HepG2 (cell line): Measurements from ENCODE around the gene MROH2A. TPM values are rescaled to one million over a fixed set of nuclear protein-coding genes. Genes with fewer than 3 reads are reported as not detected.

Experiments
- ATAC-seq: fragments of 200-7000 bp; cut with Tn5 transposase; 3 replicates; pipeline ENCODE4 v1.9.1; 2020; ENCODE audit warnings: mild to moderate bottlenecking, moderate library complexity
- BruUV-seq: library from RNA; stranded (reverse); fragments of 400-500 nt; replicated peaks from 2 replicates; lab custom pipeline; 2021; lab: Mats Ljungman, UMichigan
- CTCF ChIA-PET: fragments of 300-600 bp; formaldehyde crosslinking; extraction: SDS; loops from one replicate; lab custom pipeline; 2021; ENCODE audit warnings: low total read pairs, inconsistent platforms, low intra/inter-chr PET ratio; lab: Yijun Ruan, JAX
- POLR2A ChIA-PET: fragments of 350-600 bp; sonication (Branson Sonifier 250); formaldehyde crosslinking; loops from one replicate; lab custom pipeline; 2020; ENCODE audit warnings: antibody characterized with exemption, inconsistent platforms; lab: Yijun Ruan, JAX
- DNase-seq: peaks from one replicate; pipeline ENCODE4 v3.0.0-alpha.2; 2015; ENCODE audit warnings: low spot score
- FAIRE-seq: peaks from 3 replicates; lab custom pipeline; 2011; peaks lifted over from hg19 to GRCh38; lab: Jason Lieb, UNC
- H2AFZ ChIP-seq: one replicate; pipeline ENCODE4 v1.6.1; 2011; ENCODE audit warnings: low read length, inconsistent platforms
- H3K27ac ChIP-seq: fragments of 300-600 bp; 3 replicates; pipeline ENCODE4 v1.8.0; 2011; ENCODE audit warnings: mixed run types, mild to moderate bottlenecking, mixed read lengths, low read length, inconsistent platforms; ENCODE audit not compliant: insufficient read depth; ENCODE audit errors: extremely low read length
- H3K27me3 ChIP-seq, 2 experiments: fragments of 200-600 bp in 1 of 2; 2 replicates in 1 of 2; 3 replicates in 1 of 2; pipeline versions ENCODE4 v1.6.0 to v1.8.0; 2011; ENCODE audit warnings: low read length in 2 of 2, mild to moderate bottlenecking in 2 of 2, moderate library complexity in 2 of 2, inconsistent platforms in 1 of 2; ENCODE audit not compliant: insufficient read depth in 2 of 2, control insufficient read depth in 1 of 2
- H3K36me3 ChIP-seq, 2 experiments: fragments of 200-600 bp in 1 of 2; replicated peaks in 1 of 2; 2 replicates in 1 of 2; 3 replicates in 1 of 2; pipeline versions ENCODE4 v1.5.1 to v1.8.0; 2011; ENCODE audit warnings: low read length in 2 of 2, inconsistent platforms in 1 of 2; ENCODE audit not compliant: insufficient read depth in 2 of 2, control insufficient read depth in 1 of 2
- H3K4me1 ChIP-seq: 2 replicates; pipeline ENCODE4 v1.5.1; 2012; ENCODE audit warnings: low read length, inconsistent platforms; ENCODE audit not compliant: insufficient read depth
- H3K4me2 ChIP-seq: 2 replicates; pipeline ENCODE4 v1.6.0; 2011; ENCODE audit warnings: low read depth, low read length, inconsistent platforms
- H3K4me3 ChIP-seq, 3 experiments: fragments of 200-600 bp in 1 of 3; sonication (generic), shearing (Covaris generic) in 1 of 3; replicated peaks in 1 of 3; 2 replicates each; pipeline ENCODE4 v1.5.1; 2011 to 2016; ENCODE audit warnings: low read length in 3 of 3, inconsistent platforms in 2 of 3, low read depth in 2 of 3, mild to moderate bottlenecking in 2 of 3, control low read depth in 1 of 3, mixed read lengths in 1 of 3; ENCODE audit not compliant: insufficient read depth in 1 of 3
- H3K79me2 ChIP-seq: one replicate; pipeline ENCODE4 v1.6.1; 2011; ENCODE audit warnings: low read length, inconsistent platforms; ENCODE audit not compliant: insufficient read depth
- H3K9ac ChIP-seq: 2 replicates; pipeline ENCODE4 v1.6.0; 2011; ENCODE audit warnings: mild to moderate bottlenecking, low read depth, low read length, inconsistent platforms; ENCODE audit not compliant: insufficient read depth
- H3K9me3 ChIP-seq: 2 replicates; pipeline ENCODE4 v1.5.1; 2012; ENCODE audit warnings: mild to moderate bottlenecking, low read length
- H4K20me1 ChIP-seq: 2 replicates; pipeline ENCODE4 v1.6.0; 2011; ENCODE audit warnings: inconsistent platforms, mild to moderate bottlenecking, low read length, moderate library complexity; ENCODE audit not compliant: insufficient read depth
- ATF1 ChIP-seq: IDR thresholded peaks from 2 replicates; pipeline ENCODE4 v1.6.1; 2016; ENCODE audit warnings: mild to moderate bottlenecking, control low read depth
- ELF4 ChIP-seq: sonication (generic); formaldehyde crosslinking; IDR thresholded peaks from 2 replicates; pipeline ENCODE4 v1.5.0; 2020; ENCODE audit warnings: missing genetic modification reagents, mild to moderate bottlenecking, moderate library complexity, borderline replicate concordance
- HNF4G ChIP-seq, 2 experiments: sonication (generic) in 1 of 2; formaldehyde crosslinking in 1 of 2; IDR thresholded peaks; 2 replicates each; pipeline versions ENCODE4 v1.4.0 to v1.6.1; 2011 to 2020; ENCODE audit warnings: borderline replicate concordance in 2 of 2, low read depth in 2 of 2, mild to moderate bottlenecking in 2 of 2, low read length in 1 of 2, missing genetic modification reagents in 1 of 2, moderate library complexity in 1 of 2
- JUN ChIP-seq: sonication (generic); formaldehyde crosslinking; IDR thresholded peaks from 2 replicates; pipeline ENCODE4 v1.4.0; 2020; ENCODE audit warnings: mild to moderate bottlenecking, missing genetic modification reagents
- MAX ChIP-seq: IDR thresholded peaks from 2 replicates; pipeline ENCODE4 v1.6.1; 2012; ENCODE audit warnings: inconsistent platforms
- NCOA1 ChIP-seq: sonication (generic); formaldehyde crosslinking; IDR thresholded peaks from 2 replicates; pipeline ENCODE4 v1.9.0; 2021; ENCODE audit warnings: missing genetic modification reagents
- RARA ChIP-seq: IDR thresholded peaks from 2 replicates; pipeline ENCODE4 v1.6.1; 2016; ENCODE audit warnings: missing genetic modification reagents, missing compliant biosample characterization
- RBM22 ChIP-seq: fragments of 200-400 bp; formaldehyde crosslinking; optimal IDR thresholded peaks from 2 replicates; pipeline ENCODE3; 2017; ENCODE audit warnings: mild to moderate bottlenecking, low read length, moderate library complexity
- REPIN1 ChIP-seq: sonication (generic); formaldehyde crosslinking; IDR thresholded peaks from 2 replicates; pipeline ENCODE4 v1.8.0; 2022; ENCODE audit warnings: missing genetic modification reagents, low read depth, mild to moderate bottlenecking, borderline replicate concordance
- RFX3 ChIP-seq: IDR thresholded peaks from 2 replicates; pipeline ENCODE4 v1.6.1; 2016; ENCODE audit warnings: missing biosample characterization, missing genetic modification reagents
- TEAD3 ChIP-seq: optimal IDR thresholded peaks from 2 replicates; pipeline ENCODE3; 2016; ENCODE audit warnings: borderline replicate concordance
- YEATS4 ChIP-seq: sonication (generic); formaldehyde crosslinking; IDR thresholded peaks from 2 replicates; pipeline ENCODE4 v1.4.0; 2020; ENCODE audit warnings: missing genetic modification reagents, borderline replicate concordance
- ZFP37 ChIP-seq: sonication (generic); formaldehyde crosslinking; IDR thresholded peaks from 2 replicates; pipeline ENCODE4 v1.4.0; 2020; ENCODE audit warnings: missing genetic modification reagents, borderline replicate concordance
- ZNF230 ChIP-seq: sonication (generic); formaldehyde crosslinking; IDR thresholded peaks from 2 replicates; pipeline ENCODE4 v1.4.0; 2020; ENCODE audit warnings: mild to moderate bottlenecking, missing genetic modification reagents
- ZNF335 ChIP-seq: sonication (generic); formaldehyde crosslinking; IDR thresholded peaks from 2 replicates; pipeline ENCODE4 v1.4.0; 2020; ENCODE audit warnings: missing genetic modification reagents
- ZNF33A ChIP-seq: sonication (generic); formaldehyde crosslinking; IDR thresholded peaks from 2 replicates; pipeline ENCODE4 v1.5.1; 2020; ENCODE audit warnings: missing genetic modification reagents, mild to moderate bottlenecking, moderate library complexity, borderline replicate concordance
- ZNF746 ChIP-seq: sonication (generic); formaldehyde crosslinking; IDR thresholded peaks from 2 replicates; pipeline ENCODE4 v1.8.0; 2022; ENCODE audit warnings: mild to moderate bottlenecking, missing genetic modification reagents
- ZNF850 ChIP-seq: sonication (generic); formaldehyde crosslinking; conservative IDR thresholded peaks from 2 replicates; pipeline ENCODE4 v1.9.0; 2021; ENCODE audit warnings: mild to moderate bottlenecking, missing genetic modification reagents
- WGBS: methylation state at CpG from one replicate; pipeline ENCODE4 v1.1.6; 2017; ENCODE audit warnings: low lambda C conversion rate; 5-methylcytosine and 5-hydroxymethylcytosine counted together
- in situ Hi-C: cut with HindIII; loops from 2 replicates; pipeline ENCODE4 v1.10.0; 2017; ENCODE audit warnings: low pct_unique_long_range_greater_than_20kb; ENCODE audit not compliant: extremely low pct_ligation_motif_present
- intact Hi-C: fragments of 100-400 bp; cut with micrococcal nuclease; formaldehyde crosslinking; loops from one replicate; pipeline ENCODE4 v1.10.0; 2022; ENCODE audit not compliant: unreplicated experiment
- polyA plus RNA-seq, 8 experiments: library from polyadenylated mRNA; depleted of rRNA in 3 of 8; stranded (reverse) in 7 of 8; unstranded in 1 of 8; fragments of >200 nt; fragmentation: Illumina TruSeq in 4 of 8; extraction: Trizol in 4 of 8; gene quantifications; 2 replicates each; pipeline versions ENCODE4 v1.2.1 to v1.2.3, GENCODE V29; 2011 to 2016; ENCODE audit warnings: low read depth in 4 of 8, missing spikeins in 1 of 8, mixed read lengths in 1 of 8; ENCODE audit not compliant: insufficient read depth in 1 of 8
- total RNA-seq, 5 experiments: library from RNA; depleted of rRNA; stranded (reverse); fragments of >200 nt; fragmentation: Illumina TruSeq; extraction: Trizol; gene quantifications; 2 replicates each; pipeline ENCODE4 v1.2.3, GENCODE V29; 2016; ENCODE audit warnings: low read depth in 1 of 5

The MROH2A gene
- total and polyA plus RNA-seq, 2 of the 13 experiments (the other 11 are each of a cell fraction or from before 2014, with no cell fraction given) = 0.03 to 0.04 TPM

GRCh38 chr2:233745838-233746237 lies 32.3 kb upstream of the MROH2A start (continued):
- TF ChIP-seq ZNF850 (CRISPR knock-in tag) (0 out of 2 replicates have a peak, but pooled peaks have one; percentile 3), ZFP37 (CRISPR knock-in tag) (0 out of 2 replicates have a peak, but pooled peaks have one; percentile 2)

DNA sequence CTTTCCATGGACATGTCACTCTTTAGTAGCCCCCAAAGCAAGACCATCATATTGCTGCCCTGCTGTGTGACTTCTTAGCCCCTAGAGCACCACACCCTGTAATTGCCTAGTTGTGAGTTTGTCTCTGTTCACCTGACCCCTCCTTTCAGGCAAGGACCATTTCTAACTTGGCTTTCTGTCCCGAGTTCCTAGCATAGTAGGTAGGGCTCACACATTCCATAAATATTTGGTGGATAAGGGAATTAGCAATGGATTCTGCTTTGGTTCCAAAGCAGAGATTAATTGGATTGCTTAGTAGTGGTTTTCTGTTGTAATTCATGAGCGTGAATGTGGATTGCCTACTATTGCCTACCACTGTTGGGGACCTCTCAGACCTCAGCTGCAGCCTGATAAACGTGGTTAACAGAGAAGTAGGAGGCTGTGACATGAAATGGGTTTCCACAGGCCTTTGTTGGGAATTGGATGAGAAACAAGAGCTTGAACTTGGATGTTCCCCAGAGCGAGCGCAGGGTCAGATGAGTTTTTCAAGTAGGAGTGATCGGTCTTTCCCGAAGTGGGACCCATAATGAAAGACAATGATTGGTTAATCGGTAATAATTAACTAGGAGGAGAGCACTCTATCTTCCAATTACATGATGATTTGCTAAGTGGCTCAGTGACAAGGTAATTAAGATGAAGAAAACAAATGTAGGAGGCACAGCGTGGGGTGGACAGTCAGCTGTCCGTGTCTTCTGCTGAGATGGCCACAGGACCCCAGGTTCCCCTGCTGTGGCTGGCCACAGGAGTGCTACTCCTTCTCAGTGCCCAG lies 31.5 kb upstream of the MROH2A start:
- in situ Hi-C loops = no loop called here
- Histone ChIP-seq H3K4me2 (0 out of 2 replicates have a peak overlapping the region, but pooled peaks have one; percentile 54), H3K27ac (no peak overlapping the region), H3K27me3 (peaks cover 1 to 64% of the 10 kb centered on the region in 2 experiments; a peak in 4 of 5 replicates), H2AFZ (no peak overlapping the region), H3K9me3 (peaks cover 24% of the 10 kb centered on the region), H4K20me1 (no peaks in the 10 kb centered on the region), H3K79me2 (no peaks in the 10 kb centered on the region), H3K36me3 (no peaks in the 10 kb centered on the region), H3K4me3 (no peak overlapping the region), H3K4me1 (peaks cover 27% of the 10 kb centered on the region), H3K9ac (no peak overlapping the region)
- CTCF ChIA-PET = no interaction called here
- no peak for DNase-seq
- POLR2A ChIA-PET = interaction anchor here (1.6 kb wide), 1 partner anchor 11 kb away, joined by 9 read pairs; no protein-coding TSS in a partner anchor
- FAIRE-seq = no peak
- ATAC-seq = no peak
- TF ChIP-seq RARA (CRISPR knock-in tag) = 0 out of 2 replicates have a peak, but pooled peaks have one; percentile 5
- TF ChIP-seq TEAD3 (CRISPR knock-in tag) = peak; percentile 49
- TF ChIP-seq ZNF230 (CRISPR knock-in tag) = no peak
- BruUV-seq = no TSS peak
- 76% methylated on average over 10 of the region's 10 CpGs for WGBS
- intact Hi-C loops = no loop called here

DNA sequence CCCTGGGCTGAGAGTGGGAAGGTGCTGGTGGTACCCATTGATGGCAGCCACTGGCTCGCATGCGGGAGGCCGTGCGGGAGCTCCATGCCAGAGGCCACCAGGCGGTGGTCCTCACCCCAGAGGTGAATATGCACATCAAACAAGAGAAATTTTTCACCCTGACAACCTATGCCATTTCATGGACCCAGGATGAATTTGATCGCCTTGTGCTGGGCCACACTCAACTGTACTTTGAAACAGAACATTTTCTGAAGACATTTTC lies 30.9 kb upstream of the MROH2A start:
- Histone ChIP-seq H3K4me3 (no peak overlapping the region), H3K79me2 (no peaks in the 10 kb centered on the region), H3K36me3 (no peaks in the 10 kb centered on the region), H3K9ac (no peak overlapping the region), H2AFZ (no peak overlapping the region), H4K20me1 (no peaks in the 10 kb centered on the region), H3K9me3 (peaks cover 29% of the 10 kb centered on the region), H3K4me1 (peaks cover 27% of the 10 kb centered on the region), H3K27me3 (peaks cover 1 to 64% of the 10 kb centered on the region in 2 experiments; a peak in 4 of 5 replicates), H3K27ac (no peak overlapping the region), H3K4me2 (no peak overlapping the region)
- TF ChIP-seq ATF1 (CRISPR knock-in tag) = no peak
- TF ChIP-seq REPIN1 = no peak
- TF ChIP-seq ELF4 = no peak
- no peak for TF ChIP-seq ZNF746 (CRISPR knock-in tag)
- no peak for TF ChIP-seq HNF4G (IDR thresholded peaks at IDR 0.05; ENCODE audit: borderline replicate concordance, low read depth, low read length)
- no peak for TF ChIP-seq HNF4G (CRISPR knock-in tag; IDR thresholded peaks at IDR 0.05; ENCODE audit: borderline replicate concordance, low read depth)
- no peak for TF ChIP-seq YEATS4 (CRISPR knock-in tag)
- no peak for TF ChIP-seq MAX
- TF ChIP-seq NCOA1 (CRISPR knock-in tag) = no peak
- TF ChIP-seq JUN (CRISPR knock-in tag) = no peak
- no peak for TF ChIP-seq ZNF335 (CRISPR knock-in tag)
- no peak for TF ChIP-seq RBM22
- no peak for TF ChIP-seq ZNF33A (CRISPR knock-in tag)
- no peak for TF ChIP-seq RFX3 (CRISPR knock-in tag)
- no TSS peak for BruUV-seq
- ChIA-PET CTCF (no interaction called here), POLR2A (no interaction called here)
- intact Hi-C loops = no loop called here
- FAIRE-seq = no peak
- DNase-seq = no peak
- no peak for ATAC-seq
- 90% methylated on average over 6 of the region's 6 CpGs for WGBS
- in situ Hi-C loops = no loop called here
